HepG2 (cell line): ENCODE measurements around the gene FBXO41. TPM values are rescaled to one million over a fixed set of nuclear protein-coding genes. Genes with fewer than 3 reads are reported as not detected.

Source experiments
- ATF7 ChIP-seq, 2 experiments: fragments of 450-650 bp in 1 of 2; sonication (generic) in 1 of 2; formaldehyde crosslinking in 1 of 2; IDR thresholded peaks; 2 replicates each; pipeline versions ENCODE4 v1.4.0 to v1.6.1; 2016 to 2020; ENCODE audit warnings: antibody characterized with exemption in 1 of 2, mild to moderate bottlenecking in 1 of 2, missing genetic modification reagents in 1 of 2
- KDM2A ChIP-seq: sonication (generic); formaldehyde crosslinking; IDR thresholded peaks from 2 replicates; pipeline ENCODE4 v1.4.0; 2020; ENCODE audit warnings: low read depth, missing genetic modification reagents, borderline replicate concordance
- MTF1 ChIP-seq: sonication (generic); formaldehyde crosslinking; IDR thresholded peaks from 2 replicates; pipeline ENCODE4 v1.5.0; 2020; ENCODE audit warnings: missing genetic modification reagents
- NR2F6 ChIP-seq, 2 experiments: IDR thresholded peaks; 2 replicates each; pipeline ENCODE4 v1.6.1; 2016; ENCODE audit warnings: antibody characterized with exemption in 1 of 2, mild to moderate bottlenecking in 1 of 2
- TBP ChIP-seq: sonication (generic); formaldehyde crosslinking; IDR thresholded peaks from 2 replicates; pipeline ENCODE4 v1.5.0; 2020; ENCODE audit warnings: missing genetic modification reagents
- ZBTB20 ChIP-seq: sonication (generic); formaldehyde crosslinking; IDR thresholded peaks from 2 replicates; pipeline ENCODE4 v1.8.1; 2023; ENCODE audit warnings: missing genetic modification reagents, low read depth, mild to moderate bottlenecking, borderline replicate concordance
- ZFY ChIP-seq: sonication (generic); formaldehyde crosslinking; IDR thresholded peaks from 2 replicates; pipeline ENCODE4 v1.4.0; 2020; ENCODE audit warnings: missing genetic modification reagents
- polyA plus RNA-seq, 8 experiments: library from polyadenylated mRNA; depleted of rRNA in 3 of 8; stranded (reverse) in 7 of 8; unstranded in 1 of 8; fragments of >200 nt; fragmentation: Illumina TruSeq in 4 of 8; extraction: Trizol in 4 of 8; gene quantifications; 2 replicates each; pipeline versions ENCODE4 v1.2.1 to v1.2.3, GENCODE V29; 2011 to 2016; ENCODE audit warnings: low read depth in 4 of 8, missing spikeins in 1 of 8, mixed read lengths in 1 of 8; ENCODE audit not compliant: insufficient read depth in 1 of 8
- total RNA-seq, 5 experiments: library from RNA; depleted of rRNA; stranded (reverse); fragments of >200 nt; fragmentation: Illumina TruSeq; extraction: Trizol; gene quantifications; 2 replicates each; pipeline ENCODE4 v1.2.3, GENCODE V29; 2016; ENCODE audit warnings: low read depth in 1 of 5
- TF ChIP-seq, protein P1 (sequence below): sonication (generic); formaldehyde crosslinking; IDR thresholded peaks from 2 replicates; pipeline ENCODE4 v1.9.0; 2021; ENCODE audit warnings: missing genetic modification reagents, borderline replicate concordance
- TF ChIP-seq, protein P2 (sequence below): sonication (generic); formaldehyde crosslinking; IDR thresholded peaks from 2 replicates; pipeline ENCODE4 v1.5.1; 2020; ENCODE audit warnings: missing genetic modification reagents, mild to moderate bottlenecking, borderline replicate concordance
- TF ChIP-seq, protein P3 (sequence below): sonication (generic); formaldehyde crosslinking; IDR thresholded peaks from 2 replicates; pipeline ENCODE4 v1.4.0; 2020; ENCODE audit warnings: missing genetic modification reagents
- TF ChIP-seq, protein P4 (sequence below): sonication (generic); formaldehyde crosslinking; IDR thresholded peaks from 2 replicates; pipeline ENCODE4 v1.4.0; 2020; ENCODE audit warnings: missing genetic modification reagents, borderline replicate concordance

The FBXO41 gene
- total and polyA plus RNA-seq, 2 of the 13 experiments (the other 11 are each of a cell fraction or from before 2014, with no cell fraction given) = 4.2 to 10.3 TPM

DNA sequence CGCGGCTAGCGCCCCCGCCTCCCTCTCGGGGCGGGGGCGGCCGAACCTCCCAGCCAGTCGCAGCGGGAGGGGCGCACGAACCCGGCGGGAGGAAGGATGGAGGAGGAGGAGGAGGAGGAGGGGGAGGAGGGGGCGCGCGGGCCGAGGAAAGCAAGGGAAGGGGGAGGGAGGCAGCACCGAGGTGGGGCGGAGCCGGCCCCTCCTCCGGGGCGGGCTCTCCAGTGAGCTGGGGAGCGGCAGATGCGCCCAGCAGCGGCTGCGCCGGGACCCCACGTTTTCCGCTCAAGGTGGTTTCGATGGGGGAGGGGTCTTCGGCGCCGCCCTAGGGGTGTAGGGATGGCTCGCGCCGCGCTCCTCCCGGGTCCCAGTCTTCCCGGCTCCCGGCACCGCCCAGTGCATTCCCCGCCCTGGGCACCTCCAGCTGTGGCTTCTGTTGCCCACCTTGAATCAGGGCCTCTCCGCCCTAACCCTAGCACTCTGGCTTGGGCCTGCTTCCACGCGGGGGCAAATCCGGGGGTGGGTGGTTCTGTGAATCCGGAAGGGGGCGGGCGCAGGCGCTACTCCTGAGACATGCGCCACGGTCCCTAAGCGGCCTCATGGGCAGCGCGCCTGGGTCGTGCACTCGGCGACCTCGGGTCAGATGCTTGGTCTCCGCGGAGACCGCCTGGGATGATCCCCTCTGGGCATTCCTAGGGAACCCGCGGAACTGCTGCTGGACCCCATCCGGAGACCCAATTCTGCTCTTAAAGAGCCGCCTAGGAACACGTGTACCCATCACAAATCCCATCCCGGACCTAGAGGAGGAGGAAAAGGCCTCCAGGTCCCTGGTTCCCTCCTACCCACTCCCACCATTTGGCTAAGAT, at the start of gene FBXO41 (continued):
- TF ChIP-seq, protein P1, sequence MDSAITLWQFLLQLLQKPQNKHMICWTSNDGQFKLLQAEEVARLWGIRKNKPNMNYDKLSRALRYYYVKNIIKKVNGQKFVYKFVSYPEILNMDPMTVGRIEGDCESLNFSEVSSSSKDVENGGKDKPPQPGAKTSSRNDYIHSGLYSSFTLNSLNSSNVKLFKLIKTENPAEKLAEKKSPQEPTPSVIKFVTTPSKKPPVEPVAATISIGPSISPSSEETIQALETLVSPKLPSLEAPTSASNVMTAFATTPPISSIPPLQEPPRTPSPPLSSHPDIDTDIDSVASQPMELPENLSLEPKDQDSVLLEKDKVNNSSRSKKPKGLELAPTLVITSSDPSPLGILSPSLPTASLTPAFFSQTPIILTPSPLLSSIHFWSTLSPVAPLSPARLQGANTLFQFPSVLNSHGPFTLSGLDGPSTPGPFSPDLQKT = no peak
- TF ChIP-seq TBP (0 out of 2 replicates have a peak, but pooled peaks have one; percentile 25), ZFY (CRISPR knock-in tag) (peak; percentile 49), NR2F6 (IDR thresholded peaks at IDR 0.05) (peak; percentile 57; the same call in 1 of the 2 replicates), NR2F6 (CRISPR knock-in tag; IDR thresholded peaks at IDR 0.05) (peak; percentile 82), KDM2A (CRISPR knock-in tag) (0 out of 2 replicates have a peak, but pooled peaks have one; percentile 26), ATF7 (IDR thresholded peaks at IDR 0.05) (no peak), ATF7 (CRISPR knock-in tag; IDR thresholded peaks at IDR 0.05) (no peak), MTF1 (CRISPR knock-in tag) (no peak), ZBTB20 (CRISPR knock-in tag) (0 out of 2 replicates have a peak, but pooled peaks have one; percentile 26)
- TF ChIP-seq, protein P2, sequence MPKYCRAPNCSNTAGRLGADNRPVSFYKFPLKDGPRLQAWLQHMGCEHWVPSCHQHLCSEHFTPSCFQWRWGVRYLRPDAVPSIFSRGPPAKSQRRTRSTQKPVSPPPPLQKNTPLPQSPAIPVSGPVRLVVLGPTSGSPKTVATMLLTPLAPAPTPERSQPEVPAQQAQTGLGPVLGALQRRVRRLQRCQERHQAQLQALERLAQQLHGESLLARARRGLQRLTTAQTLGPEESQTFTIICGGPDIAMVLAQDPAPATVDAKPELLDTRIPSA (CRISPR knock-in tag) = no peak
- TF ChIP-seq, protein P3, sequence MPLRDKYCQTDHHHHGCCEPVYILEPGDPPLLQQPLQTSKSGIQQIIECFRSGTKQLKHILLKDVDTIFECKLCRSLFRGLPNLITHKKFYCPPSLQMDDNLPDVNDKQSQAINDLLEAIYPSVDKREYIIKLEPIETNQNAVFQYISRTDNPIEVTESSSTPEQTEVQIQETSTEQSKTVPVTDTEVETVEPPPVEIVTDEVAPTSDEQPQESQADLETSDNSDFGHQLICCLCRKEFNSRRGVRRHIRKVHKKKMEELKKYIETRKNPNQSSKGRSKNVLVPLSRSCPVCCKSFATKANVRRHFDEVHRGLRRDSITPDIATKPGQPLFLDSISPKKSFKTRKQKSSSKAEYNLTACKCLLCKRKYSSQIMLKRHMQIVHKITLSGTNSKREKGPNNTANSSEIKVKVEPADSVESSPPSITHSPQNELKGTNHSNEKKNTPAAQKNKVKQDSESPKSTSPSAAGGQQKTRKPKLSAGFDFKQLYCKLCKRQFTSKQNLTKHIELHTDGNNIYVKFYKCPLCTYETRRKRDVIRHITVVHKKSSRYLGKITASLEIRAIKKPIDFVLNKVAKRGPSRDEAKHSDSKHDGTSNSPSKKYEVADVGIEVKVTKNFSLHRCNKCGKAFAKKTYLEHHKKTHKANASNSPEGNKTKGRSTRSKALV (CRISPR knock-in tag) = peak; percentile 55; the same call in 1 of the 2 replicates
- TF ChIP-seq, protein P4, sequence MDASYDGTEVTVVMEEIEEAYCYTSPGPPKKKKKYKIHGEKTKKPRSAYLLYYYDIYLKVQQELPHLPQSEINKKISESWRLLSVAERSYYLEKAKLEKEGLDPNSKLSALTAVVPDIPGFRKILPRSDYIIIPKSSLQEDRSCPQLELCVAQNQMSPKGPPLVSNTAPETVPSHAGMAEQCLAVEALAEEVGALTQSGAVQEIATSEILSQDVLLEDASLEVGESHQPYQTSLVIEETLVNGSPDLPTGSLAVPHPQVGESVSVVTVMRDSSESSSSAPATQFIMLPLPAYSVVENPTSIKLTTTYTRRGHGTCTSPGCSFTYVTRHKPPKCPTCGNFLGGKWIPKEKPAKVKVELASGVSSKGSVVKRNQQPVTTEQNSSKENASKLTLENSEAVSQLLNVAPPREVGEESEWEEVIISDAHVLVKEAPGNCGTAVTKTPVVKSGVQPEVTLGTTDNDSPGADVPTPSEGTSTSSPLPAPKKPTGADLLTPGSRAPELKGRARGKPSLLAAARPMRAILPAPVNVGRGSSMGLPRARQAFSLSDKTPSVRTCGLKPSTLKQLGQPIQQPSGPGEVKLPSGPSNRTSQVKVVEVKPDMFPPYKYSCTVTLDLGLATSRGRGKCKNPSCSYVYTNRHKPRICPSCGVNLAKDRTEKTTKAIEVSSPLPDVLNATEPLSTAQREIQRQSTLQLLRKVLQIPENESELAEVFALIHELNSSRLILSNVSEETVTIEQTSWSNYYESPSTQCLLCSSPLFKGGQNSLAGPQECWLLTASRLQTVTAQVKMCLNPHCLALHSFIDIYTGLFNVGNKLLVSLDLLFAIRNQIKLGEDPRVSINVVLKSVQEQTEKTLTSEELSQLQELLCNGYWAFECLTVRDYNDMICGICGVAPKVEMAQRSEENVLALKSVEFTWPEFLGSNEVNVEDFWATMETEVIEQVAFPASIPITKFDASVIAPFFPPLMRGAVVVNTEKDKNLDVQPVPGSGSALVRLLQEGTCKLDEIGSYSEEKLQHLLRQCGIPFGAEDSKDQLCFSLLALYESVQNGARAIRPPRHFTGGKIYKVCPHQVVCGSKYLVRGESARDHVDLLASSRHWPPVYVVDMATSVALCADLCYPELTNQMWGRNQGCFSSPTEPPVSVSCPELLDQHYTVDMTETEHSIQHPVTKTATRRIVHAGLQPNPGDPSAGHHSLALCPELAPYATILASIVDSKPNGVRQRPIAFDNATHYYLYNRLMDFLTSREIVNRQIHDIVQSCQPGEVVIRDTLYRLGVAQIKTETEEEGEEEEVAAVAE (CRISPR knock-in tag) = no peak
